Peyer's patch (tissue), 4 donors: Measurements from ENCODE around the gene PPP1R36.

ENCODE experiments used
- POLR2A ChIP-seq, 2 donors: fragments of 450-650 bp; IDR thresholded peaks; one replicate each; pipeline ENCODE4 v1.5.1; 2017; ENCODE audit warnings: antibody characterized with exemption in 2 of 2, mild to moderate bottlenecking in 2 of 2, moderate library complexity in 2 of 2
- TF ChIP-seq, protein P1 (sequence below), 6 experiments: fragments of 450-650 bp in 4 of 6; fragments of 200-600 bp in 2 of 6; sonication (generic) in 1 of 6; IDR thresholded peaks; one replicate each; pipeline ENCODE4 v1.5.1; 2017 to 2019; ENCODE audit warnings: antibody characterized with exemption in 6 of 6, mild to moderate bottlenecking in 3 of 6, moderate library complexity in 1 of 6

DNA sequence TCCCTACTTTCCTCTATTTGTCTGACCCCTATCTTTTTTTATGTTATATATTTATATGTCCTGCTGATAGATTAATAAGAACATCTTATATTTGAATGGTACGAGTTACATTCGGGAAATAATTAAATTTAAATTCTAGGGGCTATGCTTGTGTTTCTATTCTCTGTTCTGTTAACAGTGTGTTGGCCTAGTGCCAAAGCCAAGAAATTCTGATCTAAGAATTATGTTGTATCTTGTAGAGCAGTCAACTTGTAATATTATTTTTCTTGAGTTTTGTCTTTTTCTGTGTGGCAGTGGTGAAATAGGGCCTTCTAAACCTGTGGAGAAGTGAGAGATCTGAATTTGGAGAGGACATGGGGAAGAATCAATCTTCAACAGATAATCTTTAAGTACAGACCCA is 18.2 kb upstream of the PPP1R36 start:
- TF ChIP-seq, protein P1, sequence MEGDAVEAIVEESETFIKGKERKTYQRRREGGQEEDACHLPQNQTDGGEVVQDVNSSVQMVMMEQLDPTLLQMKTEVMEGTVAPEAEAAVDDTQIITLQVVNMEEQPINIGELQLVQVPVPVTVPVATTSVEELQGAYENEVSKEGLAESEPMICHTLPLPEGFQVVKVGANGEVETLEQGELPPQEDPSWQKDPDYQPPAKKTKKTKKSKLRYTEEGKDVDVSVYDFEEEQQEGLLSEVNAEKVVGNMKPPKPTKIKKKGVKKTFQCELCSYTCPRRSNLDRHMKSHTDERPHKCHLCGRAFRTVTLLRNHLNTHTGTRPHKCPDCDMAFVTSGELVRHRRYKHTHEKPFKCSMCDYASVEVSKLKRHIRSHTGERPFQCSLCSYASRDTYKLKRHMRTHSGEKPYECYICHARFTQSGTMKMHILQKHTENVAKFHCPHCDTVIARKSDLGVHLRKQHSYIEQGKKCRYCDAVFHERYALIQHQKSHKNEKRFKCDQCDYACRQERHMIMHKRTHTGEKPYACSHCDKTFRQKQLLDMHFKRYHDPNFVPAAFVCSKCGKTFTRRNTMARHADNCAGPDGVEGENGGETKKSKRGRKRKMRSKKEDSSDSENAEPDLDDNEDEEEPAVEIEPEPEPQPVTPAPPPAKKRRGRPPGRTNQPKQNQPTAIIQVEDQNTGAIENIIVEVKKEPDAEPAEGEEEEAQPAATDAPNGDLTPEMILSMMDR (IDR thresholded peaks at IDR 0.05): no peak
- no peak for TF ChIP-seq POLR2A (IDR thresholded peaks at IDR 0.05)
